Measurements from ENCODE around the gene MX2.

The MX2 gene

GRCh38 chr21:41379901-41380300 lies 18.1 kb downstream of the MX2 start:
- no peak for DNase-seq (ENCODE audit: low spot score)

- no peak for DNase-seq (ENCODE audit: low spot score)
Observed at GRCh38 chr21:41381731-41382130, 19.9 kb downstream of the MX2 start.

GRCh38 chr21:41387042-41387819 lies 25.4 kb downstream of the MX2 start:
- DNase-seq (ENCODE audit: low spot score), result no peak

GRCh38 chr21:41387824-41388223 lies 26.0 kb downstream of the MX2 start:
- DNase-seq (ENCODE audit: low spot score), result no peak

- no peak for DNase-seq (ENCODE audit: low spot score)
Observed at GRCh38 chr21:41388259-41388658, 26.4 kb downstream of the MX2 start.

GRCh38 chr21:41390043-41390639 lies 28.3 kb downstream of the MX2 start:
- no peak for DNase-seq (ENCODE audit: low spot score)

GRCh38 chr21:41393876-41394465 lies 32.1 kb downstream of the MX2 start:
- no peak for DNase-seq (ENCODE audit: low spot score)

- DNase-seq (ENCODE audit: low spot score), result no peak
Observed at GRCh38 chr21:41396558-41397075, 34.8 kb downstream of the MX2 start.

GRCh38 chr21:41397471-41397891 lies 35.7 kb downstream of the MX2 start:
- no peak for DNase-seq (ENCODE audit: low spot score)

- no peak for DNase-seq (ENCODE audit: low spot score)
Observed at GRCh38 chr21:41398251-41398650, 36.4 kb downstream of the MX2 start.

GRCh38 chr21:41398831-41399230 lies 37.0 kb downstream of the MX2 start:
- no peak for DNase-seq (ENCODE audit: low spot score)

- no peak for DNase-seq (ENCODE audit: low spot score)
Observed at GRCh38 chr21:41399246-41399800, 37.5 kb downstream of the MX2 start.

- DNase-seq (ENCODE audit: low spot score), result no peak
Observed at GRCh38 chr21:41402231-41402630, 40.4 kb downstream of the MX2 start.

- DNase-seq (ENCODE audit: low spot score), result no peak
Observed at GRCh38 chr21:41402796-41403195, 41.0 kb downstream of the MX2 start.

- no peak for DNase-seq (ENCODE audit: low spot score)
Observed at GRCh38 chr21:41403331-41403730, 41.5 kb downstream of the MX2 start.

GRCh38 chr21:41403966-41404365 lies 42.1 kb downstream of the MX2 start:
- no peak for DNase-seq (ENCODE audit: low spot score)

- no peak for DNase-seq (ENCODE audit: low spot score)
Observed at GRCh38 chr21:41405321-41405720, 43.5 kb downstream of the MX2 start.

- DNase-seq (ENCODE audit: low spot score), result no peak
Observed at GRCh38 chr21:41406340-41406739, 44.5 kb downstream of the MX2 start.

- DNase-seq (ENCODE audit: low spot score), result no peak
Observed at GRCh38 chr21:41407541-41408460, 46.0 kb downstream of the MX2 start.

GRCh38 chr21:41410361-41410760 lies 48.5 kb downstream of the MX2 start:
- no peak for DNase-seq (ENCODE audit: low spot score)

GRCh38 chr21:41410767-41411448 lies 49.1 kb downstream of the MX2 start:
- DNase-seq (ENCODE audit: low spot score), result no peak
